Measurements from ENCODE around the gene LDHAL6B.

LDHAL6B gene

DNA sequence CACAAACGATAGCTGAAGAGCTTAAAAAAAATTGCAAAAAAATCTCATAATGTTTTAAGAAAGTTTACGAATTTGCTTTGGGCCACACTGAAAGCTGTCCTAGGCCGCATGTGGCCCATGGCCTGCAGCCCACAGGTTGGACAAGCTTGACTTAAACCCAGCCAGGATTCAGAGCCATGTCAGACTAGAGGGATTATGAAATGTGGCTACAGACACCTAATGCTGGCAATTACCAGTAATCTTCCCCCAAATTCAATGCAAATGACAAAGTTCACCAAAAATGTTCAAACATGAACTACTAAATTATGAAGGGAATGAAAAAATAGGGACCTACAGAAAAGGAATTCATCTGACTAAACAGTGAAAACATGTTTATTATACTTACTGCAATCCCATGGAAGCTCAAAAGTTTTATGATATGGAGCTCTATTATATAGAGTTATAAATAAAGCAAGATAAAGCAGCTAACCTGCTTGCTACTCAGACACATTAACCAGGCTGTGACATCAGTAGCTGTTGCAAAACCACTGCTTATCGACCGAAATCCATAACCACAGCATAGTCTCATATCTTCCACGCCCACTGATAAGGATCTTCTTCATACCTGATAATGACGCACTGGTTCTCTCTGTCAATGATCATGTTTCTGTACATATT, 49.2 kb downstream of the LDHAL6B start:
- DNase-seq, result no peak

DNA sequence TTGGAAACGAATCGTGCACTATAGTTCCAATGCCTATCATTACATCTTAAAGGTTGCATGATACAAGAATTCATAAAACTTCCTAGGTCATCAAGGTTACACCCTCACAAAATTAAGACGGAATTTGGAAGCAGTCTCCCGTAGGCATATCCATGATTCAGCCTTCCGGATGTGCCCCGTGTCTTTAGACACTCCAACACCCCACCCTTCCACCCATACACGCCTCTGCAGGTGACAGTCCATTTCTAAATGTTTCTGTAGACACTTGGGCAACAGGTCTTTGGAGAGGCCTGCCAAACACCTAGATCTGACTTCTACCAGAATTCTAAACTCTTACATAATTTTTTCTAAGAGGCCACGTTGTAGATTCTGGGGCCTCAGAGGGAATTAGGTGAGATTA, 49.8 kb downstream of the LDHAL6B start:
- DNase-seq, result no peak

DNA sequence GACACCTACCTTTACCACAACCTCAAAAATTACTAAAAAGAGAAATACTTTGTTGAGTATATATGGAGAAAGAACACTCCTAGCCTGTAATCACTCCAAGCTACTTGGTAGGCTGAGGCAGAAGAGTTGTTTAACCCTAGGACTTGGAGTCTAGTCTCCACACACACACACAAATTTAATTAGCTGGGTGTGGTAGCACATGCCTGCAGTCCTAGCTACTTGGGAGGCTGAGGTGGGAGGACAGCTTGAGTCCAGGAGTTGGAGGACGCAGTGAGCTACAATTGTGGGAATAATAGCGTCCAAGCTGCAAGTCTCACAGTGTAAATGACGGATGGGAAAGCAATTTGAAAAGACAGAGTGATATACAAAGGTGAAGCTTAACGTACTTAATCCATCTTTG, 50.5 kb downstream of the LDHAL6B start:
- no peak for DNase-seq

All from suppressor macrophage treated with lipopolysaccharide for 1 hour (primary cell).